Left cardiac atrium (tissue), 4 donors: ENCODE measurements around the gene FBXW12. TPM values are rescaled to one million over a fixed set of nuclear protein-coding genes. Genes with fewer than 3 reads are reported as not detected.

Experiments used
- ATAC-seq, 2 donors: fragments of 200-7000 bp; cut with Tn5 transposase; one replicate each; pipeline ENCODE4 v1.9.1; 2020; ENCODE audit warnings: mild to moderate bottlenecking in 2 of 2, moderate library complexity in 2 of 2
- DNase-seq: peaks from one replicate; pipeline ENCODE4 v3.0.0-alpha.2; 2020
- intact Hi-C, 2 donors: fragments of 100-400 bp; cut with DNase I; formaldehyde crosslinking; loops; one replicate each; pipeline versions ENCODE4 v1.14.1 to v1.15.1; 2022 to 2023
- total RNA-seq, 2 donors: library from RNA; stranded (reverse); fragmentation: NEBNext Ultra II Directional; extraction: Animal tissue kit (Norgen Biotek cat#: 25700); gene quantifications; one replicate each; pipeline ENCODE4 v1.2.1, GENCODE V29; 2021
- donor health status: DM: no; HTN: yes; CAD: no.
- donor health status: DM: no; HTN: yes; CAD: no; lungs with severe emphysema.
- donor health status: DM: yes; HTN: yes; CAD: no.
- donor health status: Dilated cardiomyopathy.

FBXW12 gene
- total RNA-seq, 2 donors from 2014 or later, result not detected

- ATAC-seq (peak; percentile 21 to 30), DNase-seq (peak; percentile 66)
- intact Hi-C loops, result no loop called here
These were observed 58.1 kb downstream of the FBXW12 start, which contains the start of gene PLXNB1 for GRCh38 chr3:48429960-48430707. Gene PLXNB1 (minus strand): TSS chr3:48430086. CDS start chr3:48424611, 5,475 bp downstream.

- no peak for DNase-seq
- intact Hi-C loops, result no loop called here
- ATAC-seq, result no peak
These were observed 58.7 kb downstream of the FBXW12 start for GRCh38 chr3:48430708-48431101.

- no peak for ATAC-seq
- DNase-seq, result no peak
- intact Hi-C loops, result no loop called here
These were observed 59.4 kb downstream of the FBXW12 start for GRCh38 chr3:48431224-48432029.

- ATAC-seq (no peak), DNase-seq (no peak)
- intact Hi-C loops, result no loop called here
These were observed 60.7 kb downstream of the FBXW12 start for GRCh38 chr3:48432411-48433371.

GRCh38 chr3:48433472-48434118 lies 61.6 kb downstream of the FBXW12 start:
- peak in 1 of 2 donors; percentile 35 for ATAC-seq
- intact Hi-C loops, result no loop called here

GRCh38 chr3:48434591-48435222 lies 62.7 kb downstream of the FBXW12 start:
- intact Hi-C loops, result loop anchor here (1.0 to 5.0 kb wide), 2 partner anchors 33 to 162 kb away; no protein-coding TSS in a partner anchor
- ATAC-seq (no peak), DNase-seq (no peak)

More at GRCh38 chr3:48433472-48434118, 61.6 kb downstream of the FBXW12 start:
- DNase-seq, result peak; percentile 51

- DNase-seq (no peak), ATAC-seq (no peak)
- intact Hi-C loops, result loop anchor here (1.0 to 5.0 kb wide), 2 partner anchors 34 to 163 kb away; no protein-coding TSS in a partner anchor
These were observed 63.2 kb downstream of the FBXW12 start for GRCh38 chr3:48435223-48435595.

GRCh38 chr3:48435774-48436476 lies 63.9 kb downstream of the FBXW12 start:
- peak; percentile 31 to 40 for ATAC-seq
- DNase-seq, result peak; percentile 88
- intact Hi-C loops, result loop anchor here (1.0 to 5.0 kb wide), 4 partner anchors 35 to 164 kb away; no protein-coding TSS in a partner anchor

GRCh38 chr3:48436477-48436787 lies 64.4 kb downstream of the FBXW12 start:
- ATAC-seq (no peak), DNase-seq (no peak)
- intact Hi-C loops, result loop anchor here (1.0 to 5.0 kb wide), 3 partner anchors 36 to 164 kb away; no protein-coding TSS in a partner anchor

GRCh38 chr3:48436855-48437254 lies 64.8 kb downstream of the FBXW12 start:
- ATAC-seq, result no peak
- no peak for DNase-seq
- intact Hi-C loops, result loop anchor here (1.0 to 5.0 kb wide), 3 partner anchors 37 to 165 kb away; no protein-coding TSS in a partner anchor

GRCh38 chr3:48437812-48438211 lies 65.8 kb downstream of the FBXW12 start:
- intact Hi-C loops, result loop anchor here in 1 of 2 donors (5.0 kb wide), 1 partner anchor 166 kb away; no protein-coding TSS in a partner anchor
- no peak for ATAC-seq
- no peak for DNase-seq

- DNase-seq (peak; percentile 99), ATAC-seq (peak; percentile 98 to 100)
- intact Hi-C loops, result loop anchor here in 1 of 2 donors (5.0 kb wide), 1 partner anchor 168 kb away; no protein-coding TSS in a partner anchor
These were observed 68.0 kb downstream of the FBXW12 start, which contains the start of the genes CCDC51 and TMA7 for GRCh38 chr3:48439820-48440589. Gene CCDC51 (minus strand): TSS chr3:48440119. CDS start chr3:48435128, 4,991 bp downstream. Gene TMA7 (plus strand): TSS chr3:48440257. CDS start chr3:48440297, 40 bp downstream.

- ATAC-seq, result peak; percentile 4 to 10
- intact Hi-C loops, result no loop called here
These were observed 68.6 kb downstream of the FBXW12 start for GRCh38 chr3:48440590-48440958.

GRCh38 chr3:48441940-48442339 lies 69.9 kb downstream of the FBXW12 start:
- DNase-seq (no peak), ATAC-seq (no peak)
- intact Hi-C loops, result no loop called here

More at GRCh38 chr3:48440590-48440958, 68.6 kb downstream of the FBXW12 start:
- DNase-seq, result no peak
